ENCODE measurements around the gene PARP11. TPM values are rescaled to one million over a fixed set of nuclear protein-coding genes. Genes with fewer than 3 reads are reported as not detected.
"Not testable (repeated sequence)": the region's sequence is repeated elsewhere in the genome, so short reads cannot be mapped to it uniquely, and the experiment has no call there.

PARP11 gene
- total RNA-seq, 1 experiment from 2014 or later: 5.2 TPM

- Mint-ChIP-seq H3K27me3 (ENCODE audit: unreplicated experiment) (no peaks in the 10 kb centered on the region), H3K36me3 (ENCODE audit: insufficient read depth, unreplicated experiment) (no peaks in the 10 kb centered on the region), H3K27ac (ENCODE audit: unreplicated experiment) (no peak overlapping the region), H3K9me3 (ENCODE audit: low read depth, unreplicated experiment) (peaks cover 2% of the 10 kb centered on the region), H3K4me3 (ENCODE audit: low read depth, unreplicated experiment) (no peak overlapping the region), H3K4me1 (ENCODE audit: low read depth, unreplicated experiment) (no peaks in the 10 kb centered on the region)
- BruUV-seq (replicated peaks): no TSS peak
- CTCF ChIA-PET: no interaction called here
- intact Hi-C loops (cut with micrococcal nuclease; ENCODE audit: unreplicated experiment): no loop called here
- DNase-seq: no peak
- TF ChIP-seq, protein P1, sequence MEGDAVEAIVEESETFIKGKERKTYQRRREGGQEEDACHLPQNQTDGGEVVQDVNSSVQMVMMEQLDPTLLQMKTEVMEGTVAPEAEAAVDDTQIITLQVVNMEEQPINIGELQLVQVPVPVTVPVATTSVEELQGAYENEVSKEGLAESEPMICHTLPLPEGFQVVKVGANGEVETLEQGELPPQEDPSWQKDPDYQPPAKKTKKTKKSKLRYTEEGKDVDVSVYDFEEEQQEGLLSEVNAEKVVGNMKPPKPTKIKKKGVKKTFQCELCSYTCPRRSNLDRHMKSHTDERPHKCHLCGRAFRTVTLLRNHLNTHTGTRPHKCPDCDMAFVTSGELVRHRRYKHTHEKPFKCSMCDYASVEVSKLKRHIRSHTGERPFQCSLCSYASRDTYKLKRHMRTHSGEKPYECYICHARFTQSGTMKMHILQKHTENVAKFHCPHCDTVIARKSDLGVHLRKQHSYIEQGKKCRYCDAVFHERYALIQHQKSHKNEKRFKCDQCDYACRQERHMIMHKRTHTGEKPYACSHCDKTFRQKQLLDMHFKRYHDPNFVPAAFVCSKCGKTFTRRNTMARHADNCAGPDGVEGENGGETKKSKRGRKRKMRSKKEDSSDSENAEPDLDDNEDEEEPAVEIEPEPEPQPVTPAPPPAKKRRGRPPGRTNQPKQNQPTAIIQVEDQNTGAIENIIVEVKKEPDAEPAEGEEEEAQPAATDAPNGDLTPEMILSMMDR (IDR thresholded peaks at IDR 0.05; ENCODE audit: unreplicated experiment): no peak
Observed at GRCh38 chr12:3842517-3842916, 30.7 kb downstream of the PARP11 start.

GRCh38 chr12:3841783-3842182 lies 31.4 kb downstream of the PARP11 start:
- Mint-ChIP-seq H3K27me3 (ENCODE audit: unreplicated experiment) (no peaks in the 10 kb centered on the region), H3K36me3 (ENCODE audit: insufficient read depth, unreplicated experiment) (no peaks in the 10 kb centered on the region), H3K4me3 (ENCODE audit: low read depth, unreplicated experiment) (no peak overlapping the region), H3K9me3 (ENCODE audit: low read depth, unreplicated experiment) (no peaks in the 10 kb centered on the region), H3K4me1 (ENCODE audit: low read depth, unreplicated experiment) (no peaks in the 10 kb centered on the region), H3K27ac (ENCODE audit: unreplicated experiment) (no peak overlapping the region)
- TF ChIP-seq, protein P1 (IDR thresholded peaks at IDR 0.05; ENCODE audit: unreplicated experiment): no peak
- CTCF ChIA-PET: no interaction called here
- intact Hi-C loops (cut with micrococcal nuclease; ENCODE audit: unreplicated experiment): no loop called here
- no TSS peak for BruUV-seq (replicated peaks)
- no peak for DNase-seq

GRCh38 chr12:3840833-3841232 lies 32.4 kb downstream of the PARP11 start:
- CTCF ChIA-PET; H3K4me3 Mint-ChIP-seq (ENCODE audit: low read depth, unreplicated experiment); DNase-seq; H3K27ac Mint-ChIP-seq (ENCODE audit: unreplicated experiment); H3K9me3 Mint-ChIP-seq (ENCODE audit: low read depth, unreplicated experiment); intact Hi-C loops (cut with micrococcal nuclease; ENCODE audit: unreplicated experiment); H3K27me3 Mint-ChIP-seq (ENCODE audit: unreplicated experiment); BruUV-seq (replicated peaks); H3K36me3 Mint-ChIP-seq (ENCODE audit: insufficient read depth, unreplicated experiment); H3K4me1 Mint-ChIP-seq (ENCODE audit: low read depth, unreplicated experiment): not testable (repeated sequence)

DNA sequence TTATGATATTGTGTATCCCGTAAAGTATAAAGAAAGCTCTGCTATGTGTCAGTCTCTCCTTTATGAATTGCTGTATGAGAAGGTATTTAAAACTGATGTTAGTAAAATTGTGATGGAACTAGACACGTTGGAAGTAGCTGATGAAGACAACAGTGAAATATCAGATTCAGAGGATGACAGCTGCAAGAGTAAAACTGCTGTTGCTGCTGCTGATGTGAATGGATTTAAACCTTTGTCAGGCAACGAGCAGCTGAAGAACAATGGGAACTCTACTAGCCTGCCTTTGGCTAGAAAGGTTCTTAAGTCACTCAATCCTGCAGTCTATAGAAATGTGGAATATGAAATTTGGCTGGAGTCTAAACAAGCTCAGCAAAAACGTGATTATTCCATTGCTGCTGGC lies 33.5 kb downstream of the PARP11 start:
- H3K4me1 Mint-ChIP-seq (ENCODE audit: low read depth, unreplicated experiment); CTCF ChIA-PET; intact Hi-C loops (cut with micrococcal nuclease; ENCODE audit: unreplicated experiment); H3K9me3 Mint-ChIP-seq (ENCODE audit: low read depth, unreplicated experiment); DNase-seq; H3K36me3 Mint-ChIP-seq (ENCODE audit: insufficient read depth, unreplicated experiment); H3K4me3 Mint-ChIP-seq (ENCODE audit: low read depth, unreplicated experiment); BruUV-seq (replicated peaks); H3K27ac Mint-ChIP-seq (ENCODE audit: unreplicated experiment); H3K27me3 Mint-ChIP-seq (ENCODE audit: unreplicated experiment): not testable (repeated sequence)

- CTCF ChIA-PET; DNase-seq; BruUV-seq (replicated peaks): not testable (repeated sequence)
Observed at GRCh38 chr12:3838701-3839548, 34.3 kb downstream of the PARP11 start.

DNA sequence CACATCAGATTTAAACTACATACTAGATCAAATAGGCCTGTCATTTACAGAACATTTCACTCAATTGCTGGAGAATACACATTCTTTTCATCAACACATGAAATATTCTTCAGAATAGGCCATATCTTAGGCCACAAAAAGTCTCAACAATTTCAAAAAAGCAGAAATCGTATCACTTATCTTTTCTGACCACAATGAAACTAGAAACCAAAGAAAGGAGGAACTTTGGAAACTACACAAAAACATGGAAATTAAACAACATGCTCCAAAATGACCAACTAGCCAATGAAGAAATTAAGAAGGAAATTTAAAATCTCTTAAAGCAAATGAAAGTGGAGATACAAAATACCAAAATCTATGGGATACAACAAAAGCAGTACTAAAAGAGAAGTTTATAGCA lies 35.1 kb downstream of the PARP11 start:
- Mint-ChIP-seq H3K27ac (ENCODE audit: unreplicated experiment) (no peak overlapping the region), H3K36me3 (ENCODE audit: insufficient read depth, unreplicated experiment) (no peaks in the 10 kb centered on the region), H3K9me3 (ENCODE audit: low read depth, unreplicated experiment) (no peaks in the 10 kb centered on the region), H3K27me3 (ENCODE audit: unreplicated experiment) (no peaks in the 10 kb centered on the region), H3K4me1 (ENCODE audit: low read depth, unreplicated experiment) (no peaks in the 10 kb centered on the region), H3K4me3 (ENCODE audit: low read depth, unreplicated experiment) (no peak overlapping the region)
- TF ChIP-seq, protein P1 (IDR thresholded peaks at IDR 0.05; ENCODE audit: unreplicated experiment): no peak
- intact Hi-C loops (cut with micrococcal nuclease; ENCODE audit: unreplicated experiment): no loop called here
- CTCF ChIA-PET: no interaction called here
- no TSS peak for BruUV-seq (replicated peaks)
- no peak for DNase-seq

More at GRCh38 chr12:3838701-3839548, 34.3 kb downstream of the PARP11 start:
- H3K9me3 Mint-ChIP-seq (ENCODE audit: low read depth, unreplicated experiment); H3K36me3 Mint-ChIP-seq (ENCODE audit: insufficient read depth, unreplicated experiment); H3K4me3 Mint-ChIP-seq (ENCODE audit: low read depth, unreplicated experiment); H3K27ac Mint-ChIP-seq (ENCODE audit: unreplicated experiment); intact Hi-C loops (cut with micrococcal nuclease; ENCODE audit: unreplicated experiment); H3K27me3 Mint-ChIP-seq (ENCODE audit: unreplicated experiment); H3K4me1 Mint-ChIP-seq (ENCODE audit: low read depth, unreplicated experiment): not testable (repeated sequence)

Data from Calu3 (cell line).